ENCODE measurements around the gene TMEM170B.
"Not testable (repeated sequence)": the region's sequence is repeated elsewhere in the genome, so short reads cannot be mapped to it uniquely, and the experiment has no call there.

Gene TMEM170B

GRCh38 chr6:11528996-11529395, 8.6 kb upstream of the TMEM170B start:
- DNase-seq (ENCODE audit: low spot score): no peak

- no peak for DNase-seq (ENCODE audit: low spot score)
These were observed 5.5 kb upstream of the TMEM170B start for GRCh38 chr6:11532097-11532496.

- DNase-seq (ENCODE audit: low spot score): no peak
These were observed 3.0 kb upstream of the TMEM170B start for GRCh38 chr6:11534561-11534960.

- DNase-seq (ENCODE audit: low spot score): peak; percentile 79
These were observed 1.7 kb upstream of the TMEM170B start for GRCh38 chr6:11535801-11536230.

GRCh38 chr6:11536795-11537194, 754 bp upstream of the TMEM170B start:
- no peak for DNase-seq (ENCODE audit: low spot score)

- no peak for DNase-seq (ENCODE audit: low spot score)
These were observed 686 bp downstream of the TMEM170B start for GRCh38 chr6:11538052-11538818.

- no peak for DNase-seq (ENCODE audit: low spot score)
These were observed 1.4 kb downstream of the TMEM170B start for GRCh38 chr6:11538819-11539468.

GRCh38 chr6:11542863-11543262, 5.3 kb downstream of the TMEM170B start:
- DNase-seq (ENCODE audit: low spot score): no peak

- DNase-seq (ENCODE audit: low spot score): no peak
These were observed 6.5 kb downstream of the TMEM170B start for GRCh38 chr6:11543919-11544518.

GRCh38 chr6:11547846-11548245, 10.3 kb downstream of the TMEM170B start:
- DNase-seq (ENCODE audit: low spot score): not testable (repeated sequence)

- not testable (repeated sequence) for DNase-seq (ENCODE audit: low spot score)
These were observed 11.0 kb downstream of the TMEM170B start for GRCh38 chr6:11548578-11548977.

GRCh38 chr6:11551053-11551452, 13.5 kb downstream of the TMEM170B start:
- no peak for DNase-seq (ENCODE audit: low spot score)

GRCh38 chr6:11552442-11552841, 14.9 kb downstream of the TMEM170B start:
- no peak for DNase-seq (ENCODE audit: low spot score)

- no peak for DNase-seq (ENCODE audit: low spot score)
These were observed 16.3 kb downstream of the TMEM170B start for GRCh38 chr6:11553824-11554223.

GRCh38 chr6:11556309-11556708, 18.8 kb downstream of the TMEM170B start:
- DNase-seq (ENCODE audit: low spot score): no peak

- DNase-seq (ENCODE audit: low spot score): no peak
These were observed 26.2 kb downstream of the TMEM170B start for GRCh38 chr6:11563793-11564192.

GRCh38 chr6:11566609-11567008, 29.1 kb downstream of the TMEM170B start:
- no peak for DNase-seq (ENCODE audit: low spot score)

GRCh38 chr6:11571073-11571472, 33.5 kb downstream of the TMEM170B start:
- no peak for DNase-seq (ENCODE audit: low spot score)

GRCh38 chr6:11575408-11576033, 38.0 kb downstream of the TMEM170B start:
- DNase-seq (ENCODE audit: low spot score): peak; percentile 76

GRCh38 chr6:11580686-11581405, 43.3 kb downstream of the TMEM170B start:
- no peak for DNase-seq (ENCODE audit: low spot score)

- no peak for DNase-seq (ENCODE audit: low spot score)
These were observed 46.7 kb downstream of the TMEM170B start for GRCh38 chr6:11584244-11584643.

GRCh38 chr6:11585426-11586016, 48.0 kb downstream of the TMEM170B start:
- peak; percentile 78 for DNase-seq (ENCODE audit: low spot score)
